CD4-positive, alpha-beta T cell (primary cell): ENCODE measurements around the gene GRIFIN. TPM values are rescaled to one million over a fixed set of nuclear protein-coding genes. Genes with fewer than 3 reads are reported as not detected.

Experiments used
- ATAC-seq: fragments of 200-7000 bp; cut with Tn5 transposase; one replicate; pipeline ENCODE4 v1.10.0; 2022; ENCODE audit warnings: mild to moderate bottlenecking; ENCODE audit not compliant: poor library complexity
- CTCF ChIA-PET: fragments of 350-600 bp; sonication (Branson Sonifier 250); formaldehyde crosslinking; loops from one replicate; lab custom pipeline; 2021; ENCODE audit warnings: antibody characterized with exemption, inconsistent platforms; lab: Charles Lee
- POLR2A ChIA-PET: fragments of 350-600 bp; sonication (Branson Sonifier 250); formaldehyde crosslinking; loops from one replicate; lab custom pipeline; 2021; ENCODE audit warnings: antibody characterized with exemption, inconsistent platforms; lab: Charles Lee
- DNase-seq, 14 experiments: peaks; one replicate each; pipeline ENCODE4 v3.0.0-alpha.2; 2013 to 2020; ENCODE audit warnings: mixed read lengths in 2 of 14
- H3K27ac ChIP-seq, 2 donors: one replicate each; pipeline versions ENCODE4 v1.5.1 to v1.7.0; 2013; ENCODE audit warnings: low read length in 2 of 2, low read depth in 1 of 2, mild to moderate bottlenecking in 1 of 2
- H3K27me3 ChIP-seq, 2 experiments: 1 replicate in 1 of 2; 2 replicates in 1 of 2; pipeline versions ENCODE4 v1.6.1 to v1.7.0; 2013; ENCODE audit warnings: low read length in 2 of 2, control low read depth in 1 of 2, mild to moderate bottlenecking in 1 of 2, moderate library complexity in 1 of 2; ENCODE audit not compliant: insufficient read depth in 2 of 2, control insufficient read depth in 1 of 2
- H3K36me3 ChIP-seq: one replicate; pipeline ENCODE4 v1.6.1; 2013; ENCODE audit warnings: low read length, control low read depth; ENCODE audit not compliant: insufficient read depth
- H3K4me1 ChIP-seq: one replicate; pipeline ENCODE4 v1.6.1; 2013; ENCODE audit warnings: low read length, control low read depth; ENCODE audit not compliant: insufficient read depth
- H3K4me3 ChIP-seq: one replicate; pipeline ENCODE4 v1.5.1; 2013; ENCODE audit warnings: mild to moderate bottlenecking, low read length, moderate library complexity
- H3K9me3 ChIP-seq, 2 experiments: 1 replicate in 1 of 2; 2 replicates in 1 of 2; pipeline versions ENCODE4 v1.6.1 to v1.7.0; 2013; ENCODE audit warnings: low read length in 2 of 2, mild to moderate bottlenecking in 2 of 2, control low read depth in 1 of 2, moderate library complexity in 1 of 2; ENCODE audit not compliant: control insufficient read depth in 1 of 2, insufficient read depth in 1 of 2
- H3K27ac Mint-ChIP-seq: one replicate; pipeline ENCODE4 v1.8.0; 2020; ENCODE audit warnings: mixed read lengths
- H3K27me3 Mint-ChIP-seq: one replicate; pipeline ENCODE4 v1.8.0; 2021; ENCODE audit warnings: mixed read lengths
- H3K36me3 Mint-ChIP-seq: one replicate; pipeline ENCODE4 v1.8.0; 2021; ENCODE audit warnings: low read depth, mixed read lengths
- H3K4me1 Mint-ChIP-seq: one replicate; pipeline ENCODE4 v1.8.0; 2021; ENCODE audit warnings: low read depth, mixed read lengths
- H3K4me3 Mint-ChIP-seq: one replicate; pipeline ENCODE4 v1.8.0; 2020; ENCODE audit warnings: mild to moderate bottlenecking, mixed read lengths
- H3K9me3 Mint-ChIP-seq: one replicate; pipeline ENCODE4 v1.8.0; 2020; ENCODE audit warnings: mixed read lengths
- CTCF ChIP-seq: fragments of 200-600 bp; IDR thresholded peaks from one replicate; pipeline ENCODE4 v1.8.0; 2022; ENCODE audit warnings: antibody characterized with exemption, mild to moderate bottlenecking
- intact Hi-C, 2 experiments: fragments of 100-400 bp; cut with DNase I in 1 of 2; cut with micrococcal nuclease in 1 of 2; formaldehyde crosslinking; loops; one replicate each; pipeline versions ENCODE4 v1.15.1 to v1.9.0; 2023 to 2025; cut with DNase I, micrococcal nuclease
- total RNA-seq, 174 experiments: library from RNA in 2 of 174; stranded (reverse) in 2 of 174; gene quantifications; one replicate each; pipeline ENCODE4 v1.2.3 and lab custom pipeline; 2021 to 2026

The GRIFIN gene
- total RNA-seq, 2 experiments from 2014 or later = not detected

GRCh38 chr7:2462731-2463130, 13.5 kb downstream of the GRIFIN start:
- H3K4me3 ChIP-seq = no peak overlapping the region
- H3K36me3 ChIP-seq = no peaks in the 10 kb centered on the region
- Mint-ChIP-seq H3K27me3 (no peaks in the 10 kb centered on the region), H3K4me1 (no peaks in the 10 kb centered on the region), H3K27ac (no peak overlapping the region), H3K9me3 (no peaks in the 10 kb centered on the region), H3K4me3 (no peak overlapping the region), H3K36me3 (no peaks in the 10 kb centered on the region)
- peaks cover 6% of the 10 kb centered on the region for H3K4me1 ChIP-seq
- CTCF ChIA-PET = no interaction called here
- no peak for TF ChIP-seq CTCF
- POLR2A ChIA-PET = no interaction called here
- H3K27ac ChIP-seq = no peak overlapping the region
- intact Hi-C loops = no loop called here
- no peaks in the 10 kb centered on the region for H3K27me3 ChIP-seq
- ATAC-seq (no peak), DNase-seq (no peak)
- H3K9me3 ChIP-seq = peaks cover 0 to 4% of the 10 kb centered on the region in 2 experiments

GRCh38 chr7:2461268-2462026, 14.8 kb downstream of the GRIFIN start:
- Mint-ChIP-seq H3K27me3 (no peaks in the 10 kb centered on the region), H3K9me3 (no peaks in the 10 kb centered on the region), H3K36me3 (no peaks in the 10 kb centered on the region), H3K4me1 (no peaks in the 10 kb centered on the region), H3K27ac (no peak overlapping the region), H3K4me3 (no peak overlapping the region)
- ChIA-PET POLR2A (no interaction called here), CTCF (no interaction called here)
- peaks cover 0 to 4% of the 10 kb centered on the region in 2 experiments for H3K9me3 ChIP-seq
- ATAC-seq = no peak
- no peak overlapping the region for H3K27ac ChIP-seq
- no peak overlapping the region for H3K4me3 ChIP-seq
- no peaks in the 10 kb centered on the region for H3K27me3 ChIP-seq
- TF ChIP-seq CTCF = no peak
- intact Hi-C loops = no loop called here
- peaks cover 10% of the 10 kb centered on the region for H3K4me1 ChIP-seq
- no peaks in the 10 kb centered on the region for H3K36me3 ChIP-seq
- no peak for DNase-seq

- Mint-ChIP-seq H3K4me3 (no peak overlapping the region), H3K9me3 (no peaks in the 10 kb centered on the region), H3K4me1 (no peaks in the 10 kb centered on the region), H3K36me3 (no peaks in the 10 kb centered on the region), H3K27ac (no peak overlapping the region), H3K27me3 (no peaks in the 10 kb centered on the region)
- no peak for ATAC-seq
- ChIA-PET POLR2A (no interaction called here), CTCF (no interaction called here)
- Histone ChIP-seq H3K27ac (no peak overlapping the region), H3K36me3 (no peaks in the 10 kb centered on the region), H3K9me3 (peaks cover 0 to 4% of the 10 kb centered on the region in 2 experiments), H3K4me1 (peaks cover 10% of the 10 kb centered on the region), H3K4me3 (no peak overlapping the region), H3K27me3 (no peaks in the 10 kb centered on the region)
- no peak for TF ChIP-seq CTCF
- intact Hi-C loops = no loop called here
- DNase-seq = no peak
Observed at GRCh38 chr7:2460641-2461040, 15.6 kb downstream of the GRIFIN start.
